SK-N-MC (cell line): ENCODE results near the gene GEMIN4.

Source experiments
- EZH2 ChIP-seq: fragments of 200-600 bp; sonication (generic); IDR thresholded peaks from one replicate; pipeline ENCODE4 v1.6.1; 2017; ENCODE audit warnings: antibody characterized with exemption
- POLR2AphosphoS5 ChIP-seq: IDR thresholded peaks from 2 replicates; pipeline ENCODE4 v1.6.1; 2012; ENCODE audit warnings: mild to moderate bottlenecking, low read depth, low read length, borderline replicate concordance

DNA sequence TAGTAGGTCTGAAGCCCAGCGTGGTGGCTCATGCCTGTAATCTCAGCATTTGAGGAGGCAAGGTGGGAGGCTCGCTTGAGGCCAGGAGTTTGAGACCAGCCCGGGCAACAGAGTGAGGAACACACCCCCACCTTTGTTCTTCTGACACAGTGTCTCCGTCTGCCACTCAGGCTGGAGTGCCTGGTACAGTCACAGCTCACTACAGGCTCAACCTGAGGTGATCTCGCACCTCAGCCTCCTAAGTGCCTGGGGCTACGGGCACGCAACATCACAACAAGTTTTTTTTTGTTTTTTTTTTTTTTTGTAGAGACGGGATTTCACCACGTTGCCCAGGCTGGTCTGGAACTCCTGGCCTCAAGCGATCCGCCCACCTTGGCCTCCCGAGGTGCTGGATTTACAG, 26.3 kb downstream of the GEMIN4 start:
- TF ChIP-seq POLR2AphosphoS5 (no peak), EZH2 (no peak)
